ENCODE measurements around the gene PIK3CA. TPM values are rescaled to one million over a fixed set of nuclear protein-coding genes. Genes with fewer than 3 reads are reported as not detected.
A peak's percentile ranks its signal among the peaks of the same experiment; 100 is the strongest.

The PIK3CA gene
- total RNA-seq, 2 donors from 2014 or later: 15.5 to 17.2 TPM

- TF ChIP-seq CTCF (IDR thresholded peaks at IDR 0.05): no peak
- H3K4me1 ChIP-seq: peaks cover 0 to 33% of the 10 kb centered on the region in 2 donors
- H3K27me3 ChIP-seq: no peaks in the 10 kb centered on the region
- H3K4me3 ChIP-seq: no peak overlapping the region
- H3K27ac ChIP-seq: no peak overlapping the region
- H3K9me3 ChIP-seq: no peaks in the 10 kb centered on the region
- no peak for DNase-seq (ENCODE audit: low spot score)
- no peaks in the 10 kb centered on the region for H3K36me3 ChIP-seq
These were observed 41.6 kb downstream of the PIK3CA start for GRCh38 chr3:179189759-179190158.

GRCh38 chr3:179190581-179190980 lies 42.4 kb downstream of the PIK3CA start:
- no peak overlapping the region for H3K27ac ChIP-seq
- no peak for TF ChIP-seq CTCF (IDR thresholded peaks at IDR 0.05)
- H3K36me3 ChIP-seq: no peaks in the 10 kb centered on the region
- H3K9me3 ChIP-seq: no peaks in the 10 kb centered on the region
- no peak for DNase-seq (ENCODE audit: low spot score)
- no peak overlapping the region for H3K4me3 ChIP-seq
- H3K4me1 ChIP-seq: peaks cover 0 to 35% of the 10 kb centered on the region in 2 donors
- no peaks in the 10 kb centered on the region for H3K27me3 ChIP-seq

- H3K4me1 ChIP-seq: peaks cover 0 to 40% of the 10 kb centered on the region in 2 donors
These were observed 44.4 kb downstream of the PIK3CA start for GRCh38 chr3:179192542-179192941.

GRCh38 chr3:179194931-179195330 lies 46.8 kb downstream of the PIK3CA start:
- Histone ChIP-seq H3K4me3 (no peak overlapping the region), H3K9me3 (no peaks in the 10 kb centered on the region), H3K36me3 (no peaks in the 10 kb centered on the region), H3K27me3 (no peaks in the 10 kb centered on the region), H3K4me1 (peaks cover 0 to 25% of the 10 kb centered on the region in 2 donors), H3K27ac (peak overlapping the region in 1 of 2 donors; percentile 55)
- DNase-seq (ENCODE audit: low spot score): no peak
- TF ChIP-seq CTCF (IDR thresholded peaks at IDR 0.05): no peak

More at GRCh38 chr3:179192542-179192941, 44.4 kb downstream of the PIK3CA start:
- Histone ChIP-seq H3K27me3 (no peaks in the 10 kb centered on the region), H3K27ac (no peak overlapping the region), H3K4me3 (no peak overlapping the region), H3K36me3 (no peaks in the 10 kb centered on the region), H3K9me3 (no peaks in the 10 kb centered on the region)
- no peak for TF ChIP-seq CTCF (IDR thresholded peaks at IDR 0.05)
- DNase-seq (ENCODE audit: low spot score): no peak

- Histone ChIP-seq H3K36me3 (no peaks in the 10 kb centered on the region), H3K4me3 (no peak overlapping the region), H3K27me3 (no peaks in the 10 kb centered on the region), H3K4me1 (peaks cover 0 to 13% of the 10 kb centered on the region in 2 donors), H3K9me3 (no peaks in the 10 kb centered on the region), H3K27ac (peak overlapping the region in 1 of 2 donors; percentile 7)
- DNase-seq (ENCODE audit: low spot score): no peak
- TF ChIP-seq CTCF (IDR thresholded peaks at IDR 0.05): no peak
These were observed 47.9 kb downstream of the PIK3CA start for GRCh38 chr3:179196098-179196497.

- Histone ChIP-seq H3K4me1 (peaks cover 0 to 13% of the 10 kb centered on the region in 2 donors), H3K27ac (no peak overlapping the region), H3K36me3 (peaks cover 1% of the 10 kb centered on the region), H3K27me3 (no peaks in the 10 kb centered on the region), H3K9me3 (no peaks in the 10 kb centered on the region), H3K4me3 (no peak overlapping the region)
- DNase-seq (ENCODE audit: low spot score): no peak
- no peak for TF ChIP-seq CTCF (IDR thresholded peaks at IDR 0.05)
These were observed 48.5 kb downstream of the PIK3CA start for GRCh38 chr3:179196700-179197099.

Data from right atrium auricular region (tissue), 2 donors.